ENCODE data around the gene ATP2C2. TPM values are rescaled to one million over a fixed set of nuclear protein-coding genes. Genes with fewer than 3 reads are reported as not detected.

Gene ATP2C2
- total RNA-seq, 1 experiment from 2014 or later: 4.0 TPM

DNA sequence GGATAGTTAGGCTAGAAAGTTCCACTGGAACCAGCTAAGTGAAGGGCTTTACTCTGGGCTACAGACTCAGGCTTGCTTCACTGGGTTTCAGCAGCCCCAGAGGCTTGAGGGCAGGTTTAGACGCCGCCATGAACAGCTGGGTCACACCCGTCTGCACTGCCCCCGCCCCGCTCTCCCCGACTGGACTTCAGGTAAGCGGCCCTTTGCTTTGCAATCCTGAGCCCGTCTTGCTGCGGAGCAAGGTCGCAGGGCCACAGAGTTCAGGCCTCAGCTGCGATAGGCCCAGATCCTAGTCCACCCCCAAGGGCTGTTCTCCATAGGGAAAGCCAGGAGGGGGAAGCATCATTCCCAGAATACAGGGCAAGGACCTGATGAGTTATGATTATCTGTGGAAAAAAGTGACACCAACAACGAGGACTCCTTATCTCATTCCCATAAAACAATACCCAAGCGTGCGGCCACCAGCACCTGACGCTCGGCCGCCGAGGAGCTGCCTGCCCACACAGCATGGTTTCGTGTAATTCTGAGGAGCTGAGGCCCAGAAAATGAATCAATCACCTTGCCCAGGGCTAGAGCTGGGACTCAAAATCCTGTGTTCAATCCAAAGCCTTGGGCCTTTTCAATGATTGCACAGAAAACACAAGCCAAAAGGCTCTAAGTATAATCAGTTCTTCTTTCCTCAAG is 115.7 kb downstream of the ATP2C2 start:
- Histone ChIP-seq H3K27ac (ENCODE audit: insufficient read length, low read depth, low read length) (no peak overlapping the region), H2BK15ac (ENCODE audit: low read depth, low read length) (no peak overlapping the region), H2BK120ac (ENCODE audit: low read depth, low read length, poor library complexity, severe bottlenecking) (no peak overlapping the region), H3K23me2 (ENCODE audit: insufficient read length, low read depth, low read length, poor library complexity, severe bottlenecking) (no peaks in the 10 kb centered on the region), H3K4me1 (ENCODE audit: insufficient read depth, low read length) (no peaks in the 10 kb centered on the region), H3K79me1 (ENCODE audit: insufficient read depth, low read depth, low read length, poor library complexity, severe bottlenecking) (no peaks in the 10 kb centered on the region), H2AFZ (ENCODE audit: low read length) (no peak overlapping the region), H4K91ac (ENCODE audit: insufficient read length, low read depth, low read length) (no peak overlapping the region), H3K18ac (ENCODE audit: insufficient read length, low read depth, low read length) (no peak overlapping the region), H4K5ac (ENCODE audit: insufficient read length, low read depth, low read length) (no peak overlapping the region), H2BK12ac (ENCODE audit: insufficient read length, low read depth, low read length) (no peak overlapping the region), H3K56ac (ENCODE audit: insufficient read length, low read depth, low read length) (no peak overlapping the region), H2AK5ac (ENCODE audit: insufficient read length, low read length) (no peak overlapping the region), H4K8ac (replicated peaks; ENCODE audit: insufficient read length, low read depth, low read length) (no peak overlapping the region), H3K4me2 (ENCODE audit: insufficient read depth, insufficient read length, low read length) (no peak overlapping the region), H3K79me2 (ENCODE audit: insufficient read depth, low read length) (no peaks in the 10 kb centered on the region), H3K27me3 (ENCODE audit: insufficient read depth, low read length) (no peaks in the 10 kb centered on the region), H3K23ac (ENCODE audit: insufficient read length, low read depth, low read length) (no peak overlapping the region), H3K14ac (ENCODE audit: insufficient read depth, low read length) (no peak overlapping the region), H3K4ac (ENCODE audit: low read depth, low read length) (no peak overlapping the region), H2BK20ac (ENCODE audit: low read depth, low read length, poor library complexity, severe bottlenecking) (no peak overlapping the region), H3K9me3 (ENCODE audit: control insufficient read depth, low read depth, low read length) (no peaks in the 10 kb centered on the region), H4K20me1 (ENCODE audit: control insufficient read depth, insufficient read depth, insufficient read length) (no peaks in the 10 kb centered on the region), H3T11ph (ENCODE audit: low read length) (no peak overlapping the region), H2BK5ac (ENCODE audit: insufficient read length, low read length) (no peak overlapping the region), H3K9ac (ENCODE audit: extremely low read depth, insufficient read length, low read length) (no peak overlapping the region)
- no peak for DNase-seq
- WGBS (ENCODE audit: extremely low coverage, insufficient read length, low lambda C conversion rate): no CpG with 5 or more reads among the region's 19 CpGs
- H3K4me1 Mint-ChIP-seq: no peaks in the 10 kb centered on the region
- no peak overlapping the region for H3K27ac Mint-ChIP-seq
- no peak for TF ChIP-seq CTCF (conservative IDR thresholded peaks at IDR 0.05)
- H3K27me3 Mint-ChIP-seq (ENCODE audit: low read depth): no peaks in the 10 kb centered on the region
- no peak overlapping the region for H3K4me3 Mint-ChIP-seq
- peaks cover under 1 to 22% (median 14%) of the 10 kb centered on the region in 3 experiments; a peak in 6 of 7 replicates for H3K36me3 Mint-ChIP-seq (ENCODE audit: insufficient read depth in 1 of 3, low read depth in 3 of 3)
- H3K9me3 Mint-ChIP-seq: no peaks in the 10 kb centered on the region

All from H9 (cell line).